Chondrocyte (in vitro differentiated cells): ENCODE data around the gene ZNF319. TPM values are rescaled to one million over a fixed set of nuclear protein-coding genes. Genes with fewer than 3 reads are reported as not detected.
A peak's percentile ranks its signal among the peaks of the same experiment; 100 is the strongest.
"Not testable (repeated sequence)": the region's sequence is repeated elsewhere in the genome, so short reads cannot be mapped to it uniquely, and the experiment has no call there.

ENCODE experiments used
- DNase-seq: peaks from one replicate; pipeline ENCODE4 v3.0.0; 2021; ENCODE audit warnings: mixed read lengths, low spot score
- H3K27ac Mint-ChIP-seq: one replicate; pipeline ENCODE4 v1.8.0; 2021; ENCODE audit warnings: mild to moderate bottlenecking, moderate library complexity, mixed read lengths; ENCODE audit not compliant: unreplicated experiment
- H3K27me3 Mint-ChIP-seq: 2 replicates; pipeline ENCODE4 v1.8.0; 2021; ENCODE audit warnings: low read depth, mixed read lengths
- H3K36me3 Mint-ChIP-seq: 2 replicates; pipeline ENCODE4 v1.8.0; 2021; ENCODE audit warnings: low read depth, mixed read lengths
- H3K4me1 Mint-ChIP-seq: 2 replicates; pipeline ENCODE4 v1.8.0; 2021; ENCODE audit warnings: low read depth, mild to moderate bottlenecking, mixed read lengths
- H3K4me3 Mint-ChIP-seq: one replicate; pipeline ENCODE4 v1.8.0; 2021; ENCODE audit warnings: mild to moderate bottlenecking, moderate library complexity, mixed read lengths; ENCODE audit not compliant: unreplicated experiment
- H3K9me3 Mint-ChIP-seq: 2 replicates; pipeline ENCODE4 v1.8.0; 2021; ENCODE audit warnings: low read depth, mixed read lengths
- total RNA-seq: library from RNA; stranded (reverse); gene quantifications from 3 replicates; pipeline ENCODE4 v1.2.1, GENCODE V29; 2021
- TF ChIP-seq, protein P1 (sequence below): fragments of 200-600 bp; sonication (generic); IDR thresholded peaks from 2 replicates; pipeline ENCODE4 v1.5.0; 2021; ENCODE audit warnings: antibody characterized with exemption, mild to moderate bottlenecking, moderate library complexity

ZNF319 gene
- total RNA-seq, 1 donor from 2014 or later, result 12.0 TPM

DNA sequence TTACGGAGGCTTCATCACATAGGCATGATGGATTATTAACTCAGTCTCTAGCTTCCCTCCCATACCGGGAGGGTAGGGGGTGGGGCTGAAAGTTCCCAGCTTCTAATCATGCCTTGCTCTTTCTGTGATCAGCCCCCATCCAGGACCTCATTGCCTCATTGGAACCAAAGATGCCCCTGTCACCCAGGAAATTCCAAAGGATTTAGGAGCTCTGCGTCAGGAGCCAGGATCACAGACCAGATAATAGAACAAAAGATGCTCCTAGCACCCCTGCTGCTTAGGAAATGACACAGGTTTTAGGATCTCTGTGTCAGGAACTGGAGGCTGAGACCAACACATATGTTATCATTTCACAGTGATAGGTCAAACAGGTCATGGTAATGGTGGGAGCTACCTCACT is 10.4 kb upstream of the ZNF319 start:
- no peaks in the 10 kb centered on the region for H3K9me3 Mint-ChIP-seq
- DNase-seq, result no peak
- H3K4me3 Mint-ChIP-seq, result no peak overlapping the region
- H3K27ac Mint-ChIP-seq, result no peak overlapping the region
- TF ChIP-seq, protein P1, sequence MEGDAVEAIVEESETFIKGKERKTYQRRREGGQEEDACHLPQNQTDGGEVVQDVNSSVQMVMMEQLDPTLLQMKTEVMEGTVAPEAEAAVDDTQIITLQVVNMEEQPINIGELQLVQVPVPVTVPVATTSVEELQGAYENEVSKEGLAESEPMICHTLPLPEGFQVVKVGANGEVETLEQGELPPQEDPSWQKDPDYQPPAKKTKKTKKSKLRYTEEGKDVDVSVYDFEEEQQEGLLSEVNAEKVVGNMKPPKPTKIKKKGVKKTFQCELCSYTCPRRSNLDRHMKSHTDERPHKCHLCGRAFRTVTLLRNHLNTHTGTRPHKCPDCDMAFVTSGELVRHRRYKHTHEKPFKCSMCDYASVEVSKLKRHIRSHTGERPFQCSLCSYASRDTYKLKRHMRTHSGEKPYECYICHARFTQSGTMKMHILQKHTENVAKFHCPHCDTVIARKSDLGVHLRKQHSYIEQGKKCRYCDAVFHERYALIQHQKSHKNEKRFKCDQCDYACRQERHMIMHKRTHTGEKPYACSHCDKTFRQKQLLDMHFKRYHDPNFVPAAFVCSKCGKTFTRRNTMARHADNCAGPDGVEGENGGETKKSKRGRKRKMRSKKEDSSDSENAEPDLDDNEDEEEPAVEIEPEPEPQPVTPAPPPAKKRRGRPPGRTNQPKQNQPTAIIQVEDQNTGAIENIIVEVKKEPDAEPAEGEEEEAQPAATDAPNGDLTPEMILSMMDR, result no peak
- H3K27me3 Mint-ChIP-seq, result no peaks in the 10 kb centered on the region
- peaks cover 14% of the 10 kb centered on the region for H3K36me3 Mint-ChIP-seq
- peaks cover 5% of the 10 kb centered on the region for H3K4me1 Mint-ChIP-seq

DNA sequence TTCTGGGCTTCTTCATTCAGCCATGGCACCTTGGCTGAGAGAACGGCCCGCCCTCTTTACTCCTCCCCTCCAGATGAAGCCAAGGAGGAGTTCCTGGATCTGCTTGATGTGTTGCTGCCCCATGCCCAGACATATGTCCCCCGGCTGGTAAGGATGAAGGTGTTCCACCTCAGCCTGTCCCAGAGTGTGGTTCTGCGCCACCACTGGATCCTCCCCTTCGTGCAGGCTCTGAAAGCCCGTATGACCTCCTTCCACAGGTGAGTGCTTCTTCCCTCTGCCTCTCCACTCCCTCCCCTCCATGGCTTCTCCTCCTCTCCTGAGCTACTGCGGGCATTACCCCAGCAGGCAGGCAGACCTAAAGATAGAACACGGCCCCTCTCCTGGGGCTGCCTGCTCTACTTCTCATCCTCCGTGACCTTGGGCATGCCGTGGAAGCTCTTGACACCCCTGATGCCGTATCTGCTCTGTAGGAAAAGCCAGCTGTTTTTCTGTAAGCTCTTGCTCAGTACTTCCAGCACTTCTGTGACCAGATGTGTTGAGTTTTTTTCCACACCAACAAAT is 9.5 kb upstream of the ZNF319 start:
- Mint-ChIP-seq H3K4me1 (peaks cover 9% of the 10 kb centered on the region), H3K4me3 (no peak overlapping the region), H3K27ac (no peak overlapping the region), H3K36me3 (peaks cover 14% of the 10 kb centered on the region), H3K27me3 (no peaks in the 10 kb centered on the region), H3K9me3 (no peaks in the 10 kb centered on the region)
- no peak for DNase-seq
- TF ChIP-seq, protein P1, result no peak

DNA sequence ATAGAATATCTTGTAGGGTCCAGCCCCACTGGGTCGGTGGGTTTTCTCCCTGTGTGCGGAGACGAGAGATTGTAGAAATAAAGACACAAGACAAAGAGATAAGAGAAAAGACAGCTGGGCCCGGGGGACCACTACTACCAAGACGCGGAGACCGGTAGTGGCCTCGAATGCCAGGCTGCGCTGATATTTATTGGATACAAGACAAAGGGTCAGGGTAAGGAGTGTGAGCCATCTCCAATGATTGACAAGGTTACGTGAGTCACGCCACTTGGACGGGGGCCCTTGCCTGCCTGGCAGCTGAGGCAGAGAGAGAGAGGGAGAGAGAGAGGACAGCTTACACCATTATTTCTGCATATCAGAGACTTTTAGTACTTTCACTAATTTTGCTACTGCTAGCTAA is 4.3 kb upstream of the ZNF319 start:
- H3K27me3 Mint-ChIP-seq, H3K36me3 Mint-ChIP-seq, H3K4me3 Mint-ChIP-seq, H3K27ac Mint-ChIP-seq, H3K9me3 Mint-ChIP-seq: not testable (repeated sequence)
- H3K4me1 Mint-ChIP-seq, result peaks cover 19% of the 10 kb centered on the region
- DNase-seq, result peak; percentile 48

DNA sequence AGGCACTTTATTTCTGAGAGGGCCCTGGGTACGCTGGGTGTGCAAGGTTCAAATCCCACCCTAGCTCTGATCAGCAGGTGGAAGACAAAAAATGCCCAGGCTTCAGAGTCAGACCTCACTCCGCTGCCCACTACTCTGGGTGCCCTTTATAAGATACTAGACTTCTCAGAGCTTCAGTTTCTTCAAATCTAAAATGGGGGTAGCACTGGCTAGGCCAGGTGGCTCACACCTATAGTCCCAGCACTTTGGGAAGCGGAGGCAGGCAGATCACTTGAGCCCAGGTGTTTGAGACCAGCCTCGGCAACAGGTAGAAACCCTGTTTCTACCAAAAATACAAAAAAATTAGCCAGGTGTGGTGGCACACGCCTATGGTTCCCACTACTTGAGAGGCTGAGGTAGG is 2.5 kb upstream of the ZNF319 start:
- no peaks in the 10 kb centered on the region for H3K9me3 Mint-ChIP-seq

DNA sequence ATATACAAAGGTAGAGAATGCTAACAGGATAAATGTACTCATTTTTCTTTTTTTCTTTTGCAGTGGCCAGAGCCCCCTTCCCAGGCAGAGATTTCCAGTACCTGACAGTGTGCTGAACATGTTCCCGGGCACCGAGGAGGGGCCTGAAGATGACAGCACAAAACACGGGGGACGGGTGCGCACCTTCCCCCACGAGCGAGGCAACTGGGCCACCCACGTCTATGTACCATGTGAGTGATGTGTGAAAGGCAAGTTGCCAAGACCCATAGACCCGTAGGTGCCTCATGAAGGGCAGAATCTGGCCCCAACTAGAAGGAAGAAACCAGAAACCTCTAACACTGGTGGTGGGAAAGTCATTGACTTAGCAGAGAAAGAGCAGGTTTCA is 1.9 kb upstream of the ZNF319 start:
- Mint-ChIP-seq H3K27ac (no peak overlapping the region), H3K27me3 (no peaks in the 10 kb centered on the region), H3K4me3 (no peak overlapping the region), H3K9me3 (no peaks in the 10 kb centered on the region), H3K4me1 (peaks cover 36% of the 10 kb centered on the region), H3K36me3 (peaks cover 9% of the 10 kb centered on the region)
- DNase-seq, result no peak
- TF ChIP-seq, protein P1, result no peak

More for the DNA sequence above, 2.5 kb upstream of the ZNF319 start:
- DNase-seq, result no peak
- no peak overlapping the region for H3K27ac Mint-ChIP-seq
- no peaks in the 10 kb centered on the region for H3K27me3 Mint-ChIP-seq
- peaks cover 36% of the 10 kb centered on the region for H3K4me1 Mint-ChIP-seq
- TF ChIP-seq, protein P1, result no peak
- no peak overlapping the region for H3K4me3 Mint-ChIP-seq
- peaks cover 9% of the 10 kb centered on the region for H3K36me3 Mint-ChIP-seq

DNA sequence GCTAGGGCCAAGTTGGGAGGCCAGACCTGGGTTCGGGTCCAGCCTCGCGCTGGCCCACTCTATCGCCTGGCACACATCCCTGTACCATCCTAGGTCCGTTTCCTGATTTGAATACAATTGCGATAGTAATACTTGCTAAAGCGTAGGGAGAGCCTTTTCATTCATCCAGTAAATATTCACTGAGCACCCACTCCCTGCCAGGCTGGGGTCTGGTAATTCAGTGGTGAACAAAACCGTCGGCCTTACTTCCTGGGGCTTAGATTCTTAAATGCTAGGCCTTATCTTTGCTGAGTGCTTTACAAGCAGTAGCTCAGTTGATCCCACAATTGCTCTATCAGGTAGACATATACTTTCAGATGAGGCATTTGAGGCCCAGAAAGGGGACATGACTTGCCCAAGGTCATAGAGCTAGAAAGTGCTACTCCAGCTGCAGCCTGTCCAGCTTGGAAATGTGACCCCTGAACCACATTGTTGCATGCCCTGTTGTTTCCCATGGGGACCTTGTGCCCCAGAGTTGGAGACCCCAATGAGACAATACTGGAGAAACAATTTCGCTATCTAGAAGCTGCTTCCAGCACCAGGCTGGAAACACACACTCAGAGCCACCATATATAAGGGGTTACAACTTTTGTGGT is 1.4 kb upstream of the ZNF319 start:
- H3K4me1 Mint-ChIP-seq, result peaks cover 36% of the 10 kb centered on the region
- peaks cover 6% of the 10 kb centered on the region for H3K36me3 Mint-ChIP-seq

More for the DNA sequence above, 1.4 kb upstream of the ZNF319 start:
- Mint-ChIP-seq H3K9me3 (no peaks in the 10 kb centered on the region), H3K27me3 (no peaks in the 10 kb centered on the region), H3K27ac (no peak overlapping the region), H3K4me3 (peak overlapping the region; percentile 86)
- no peak for DNase-seq
- TF ChIP-seq, protein P1, result no peak
